ENCODE results near the gene CARD6. TPM values are rescaled to one million over a fixed set of nuclear protein-coding genes. Genes with fewer than 3 reads are reported as not detected.

CARD6 gene
- total and polyA plus RNA-seq, 2 of the 4 experiments (the other 2 are of a cell fraction): 1.8 to 4.3 TPM

DNA sequence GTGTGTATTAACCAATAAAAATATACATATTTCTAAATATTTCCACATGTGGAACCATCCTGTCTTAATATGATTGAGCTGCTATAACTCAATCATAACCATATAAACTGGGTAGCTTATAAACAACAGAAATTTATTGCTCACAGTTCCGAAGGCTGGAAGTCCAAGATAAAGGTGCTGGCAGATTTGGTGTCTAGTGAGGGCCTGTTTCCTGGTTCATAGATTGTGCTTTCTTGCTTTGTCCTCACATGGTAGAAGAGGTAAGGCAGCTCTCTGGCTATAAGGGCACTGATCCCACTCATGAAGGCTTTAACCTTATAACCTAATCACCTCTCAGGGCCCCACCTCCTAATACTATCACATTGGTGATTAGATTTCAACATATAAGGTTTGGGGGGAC lies 29.0 kb upstream of the CARD6 start:
- no peak overlapping the region for H3K9ac ChIP-seq (ENCODE audit: low read depth, low read length)
- no peak overlapping the region for H4K8ac ChIP-seq (ENCODE audit: low read depth in 2 of 2, low read length in 2 of 2)
- H3K4ac ChIP-seq (ENCODE audit: low read depth, low read length): no peak overlapping the region
- H3K14ac ChIP-seq (replicated peaks; ENCODE audit: low read depth, low read length): no peak overlapping the region
- H4K91ac ChIP-seq (ENCODE audit: insufficient read depth, low read depth, low read length): no peak overlapping the region
- H4K20me1 ChIP-seq (ENCODE audit: insufficient read depth, low read length): no peaks in the 10 kb centered on the region
- H4K5ac ChIP-seq (ENCODE audit: low read depth, low read length): no peak overlapping the region
- H3K27me3 ChIP-seq (ENCODE audit: control insufficient read depth, insufficient read depth, low read length): no peaks in the 10 kb centered on the region
- POLR2A ChIA-PET (ENCODE audit: unreplicated experiment): no interaction called here
- H3K18ac ChIP-seq (ENCODE audit: low read depth, low read length): no peak overlapping the region
- dilution Hi-C loops (cut with HindIII; ENCODE audit: low sequenced_read_pairs, unreplicated experiment) (no loop called here), in situ Hi-C loops (cut with MboI; ENCODE audit: low sequenced_read_pairs) (no loop called here), intact Hi-C loops (cut with micrococcal nuclease) (no loop called here)
- no peak overlapping the region for H3K27ac ChIP-seq (ENCODE audit: insufficient read depth, low read length)
- H2BK5ac ChIP-seq (ENCODE audit: low read depth, low read length, poor library complexity, severe bottlenecking): no peak overlapping the region
- no peak overlapping the region for H2AFZ ChIP-seq (replicated peaks; ENCODE audit: low read length, poor library complexity)
- BruUV-seq (replicated peaks): no TSS peak
- no peaks in the 10 kb centered on the region for H3K9me3 ChIP-seq (ENCODE audit: control insufficient read depth, insufficient read depth, low read length)
- H2AK5ac ChIP-seq (ENCODE audit: low read depth, low read length): no peak overlapping the region
- no peaks in the 10 kb centered on the region for H3K36me3 ChIP-seq (ENCODE audit: control insufficient read depth, insufficient read depth, low read length)
- ATAC-seq (ENCODE audit: low read depth) (no peak), DNase-seq (no peak)
- TF ChIP-seq MAFK (IDR thresholded peaks at IDR 0.05; ENCODE audit: low read depth, low read length) (no peak), CEBPB (IDR thresholded peaks at IDR 0.05; ENCODE audit: low read depth, low read length) (no peak), POLR2A (IDR thresholded peaks at IDR 0.05; ENCODE audit: low read depth, low read length) (no peak), RFX5 (IDR thresholded peaks at IDR 0.05; ENCODE audit: low read depth, low read length) (no peak), FOS (IDR thresholded peaks at IDR 0.05; ENCODE audit: low read depth, low read length) (no peak), RAD21 (IDR thresholded peaks at IDR 0.05; ENCODE audit: low read length) (no peak), USF2 (IDR thresholded peaks at IDR 0.05; ENCODE audit: low read depth, low read length) (no peak), ELK1 (IDR thresholded peaks at IDR 0.05; ENCODE audit: borderline replicate concordance, low read depth, low read length) (no peak), MAZ (IDR thresholded peaks at IDR 0.05; ENCODE audit: borderline replicate concordance, low read depth, low read length) (no peak), SMC3 (IDR thresholded peaks at IDR 0.05; ENCODE audit: low read depth, low read length) (no peak), RCOR1 (IDR thresholded peaks at IDR 0.05; ENCODE audit: insufficient replicate concordance, low read length) (no peak), MXI1 (IDR thresholded peaks at IDR 0.05; ENCODE audit: borderline replicate concordance, low read depth, low read length) (no peak), CHD1 (IDR thresholded peaks at IDR 0.05; ENCODE audit: low read depth, low read length) (no peak), BHLHE40 (IDR thresholded peaks at IDR 0.05; ENCODE audit: low read depth, low read length) (no peak), NFE2L2 (IDR thresholded peaks at IDR 0.05; ENCODE audit: low read depth, low read length) (no peak), CTCF (conservative IDR thresholded peaks at IDR 0.05; ENCODE audit: low read depth, low read length) (no peak)
- CTCF ChIA-PET: no interaction called here
- no peak overlapping the region for H2AK9ac ChIP-seq (replicated peaks; ENCODE audit: low read depth, low read length, poor library complexity)
- no peak overlapping the region for H2BK120ac ChIP-seq (ENCODE audit: low read depth, low read length)
- no peak overlapping the region for H3K23ac ChIP-seq (ENCODE audit: low read depth, low read length)
- H3K4me2 ChIP-seq (ENCODE audit: low read depth, low read length): no peak overlapping the region
- no peak overlapping the region for H2BK20ac ChIP-seq (ENCODE audit: low read depth, low read length)
- H3K4me1 ChIP-seq (ENCODE audit: control insufficient read depth, insufficient read depth, low read length): peaks cover 3% of the 10 kb centered on the region
- no CpG with 5 or more reads among the region's 1 CpG for WGBS, 2 experiments (ENCODE audit: extremely low coverage in 2 of 2, insufficient read length in 1 of 2)
- no peak overlapping the region for H3K4me3 ChIP-seq (ENCODE audit: insufficient read depth, low read depth, low read length)
- no peak overlapping the region for H2BK15ac ChIP-seq (ENCODE audit: low read depth, low read length)
- no peak overlapping the region for H3K56ac ChIP-seq (ENCODE audit: extremely low read depth, insufficient read depth, low read length)
- no peaks in the 10 kb centered on the region for H3K9me1 ChIP-seq (ENCODE audit: insufficient read depth, low read length)
- no peaks in the 10 kb centered on the region; a peak in 1 of 4 replicates for H3K79me1 ChIP-seq (ENCODE audit: low read depth in 1 of 2, low read length in 2 of 2)

Measured in IMR-90 (cell line).